Adrenal gland (tissue), 12 donors: ENCODE data around the gene DIAPH2. TPM values are rescaled to one million over a fixed set of nuclear protein-coding genes. Genes with fewer than 3 reads are reported as not detected.

Experiments used
- DNase-seq, 7 donors: peaks; one replicate each; pipeline ENCODE4 v3.0.0-alpha.2; 2019 to 2020
- H3K27ac ChIP-seq, 5 donors: fragments of 200-600 bp; sonication (generic) in 4 of 5; 1 replicate in 3 of 5; 2 replicates in 2 of 5; pipeline versions ENCODE4 v1.5.1 to v1.8.0; 2016 to 2020; ENCODE audit warnings: mild to moderate bottlenecking in 1 of 5
- H3K27me3 ChIP-seq: fragments of 200-600 bp; 2 replicates; pipeline ENCODE4 v1.8.0; 2021
- H3K36me3 ChIP-seq, 2 donors: fragments of 200-600 bp; replicated peaks in 1 of 2; 1 replicate in 1 of 2; 2 replicates in 1 of 2; pipeline versions ENCODE4 v1.5.1 to v1.8.0; 2018 to 2022
- H3K4me1 ChIP-seq, 2 donors: fragments of 200-600 bp; replicated peaks in 1 of 2; 1 replicate in 1 of 2; 2 replicates in 1 of 2; pipeline versions ENCODE4 v1.5.1 to v1.8.0; 2018 to 2021
- H3K4me3 ChIP-seq, 4 donors: fragments of 200-600 bp; sonication (generic) in 3 of 4; one replicate each; pipeline ENCODE4 v1.5.1; 2016 to 2018
- H3K9me3 ChIP-seq, 3 donors: fragments of 200-600 bp; sonication (generic) in 1 of 3; replicated peaks in 1 of 3; 1 replicate in 2 of 3; 2 replicates in 1 of 3; pipeline versions ENCODE4 v1.5.1 to v1.8.0; 2016 to 2021
- CTCF ChIP-seq, 6 experiments: fragments of 450-650 bp in 4 of 6; fragments of 200-600 bp in 2 of 6; sonication (generic) in 1 of 6; IDR thresholded peaks; 1 replicate in 5 of 6; 2 replicates in 1 of 6; pipeline versions ENCODE4 v1.5.1 to v1.8.0; 2016 to 2021; ENCODE audit warnings: antibody characterized with exemption in 6 of 6, mild to moderate bottlenecking in 2 of 6, moderate library complexity in 1 of 6
- POLR2A ChIP-seq, 2 donors: fragments of 450-650 bp; IDR thresholded peaks; one replicate each; pipeline ENCODE4 v1.6.1; 2017; ENCODE audit warnings: antibody characterized with exemption in 2 of 2, mild to moderate bottlenecking in 2 of 2, moderate library complexity in 1 of 2
- WGBS, 4 donors: extraction: QIAGEN DNeasy Blood & Tissue Kit in 2 of 4; methylation state at CpG; one replicate each; pipeline versions ENCODE4 v1.1.5 to v1.1.7; 2013 to 2017; 5-methylcytosine and 5-hydroxymethylcytosine counted together
- intact Hi-C, 2 donors: fragments of 100-400 bp; cut with DNase I; formaldehyde crosslinking; loops; one replicate each; pipeline versions ENCODE4 v1.14.1 to v1.15.0; 2022 to 2023
- polyA plus RNA-seq, 3 donors: library from polyadenylated mRNA; stranded (reverse); fragments of 200-250 nt in 2 of 3; fragments of 350-450 nt in 1 of 3; fragmentation: Illumina TruSeq in 1 of 3; extraction: RNeasy Lipid Tissue Mini Kit (QIAGEN cat#74804) in 1 of 3; gene quantifications; one replicate each; pipeline ENCODE4 v1.2.3, GENCODE V29; 2013 to 2014
- total RNA-seq, 9 donors: library from RNA; depleted of rRNA in 4 of 9; stranded (reverse); fragments of >200 nt in 4 of 9; fragments of 120-200 nt in 1 of 9; fragmentation: NEBNext Ultra II Directional in 1 of 9; extraction: Animal tissue kit (Norgen Biotek cat#: 25700) in 1 of 9; gene quantifications; one replicate each; pipeline versions ENCODE4 v1.1.0 to v1.2.4, GENCODE V29; 2013 to 2023
- donor health status: healthy with polysubstance abuse.
- donor health status: Bipolar disorder and iron deficiency.
- donor health status: DM: yes; HTN: yes; CAD: no.
- donor health status: DM: no; HTN: no; CAD: no.
- donor health status: DM: no; HTN: no; CAD: no.
- donor health status: DM: yes; HTN: yes; CAD: no.

DIAPH2 gene
- total and polyA plus RNA-seq, 12 donors: 3.2 to 33.3 (median 12.3) TPM

- Histone ChIP-seq H3K4me3 (no peak overlapping the region), H3K27ac (no peak overlapping the region), H3K27me3 (no peaks in the 10 kb centered on the region), H3K9me3 (no peaks in the 10 kb centered on the region), H3K4me1 (no peaks in the 10 kb centered on the region), H3K36me3 (no peaks in the 10 kb centered on the region)
- intact Hi-C loops: no loop called here
- TF ChIP-seq CTCF (IDR thresholded peaks at IDR 0.05) (no peak), POLR2A (IDR thresholded peaks at IDR 0.05) (no peak)
- WGBS, 4 donors: 76 to 99% (median 87%) methylated on average over 5 of the region's 5 CpGs
- DNase-seq: no peak
Measured at GRCh38 chrX:97447306-97447705, 762.7 kb downstream of the DIAPH2 start.

GRCh38 chrX:97452283-97452682 lies 767.6 kb downstream of the DIAPH2 start:
- TF ChIP-seq CTCF (IDR thresholded peaks at IDR 0.05) (no peak), POLR2A (IDR thresholded peaks at IDR 0.05) (no peak)
- H3K4me3 ChIP-seq: no peak overlapping the region
- DNase-seq: no peak

GRCh38 chrX:97461763-97462162 lies 777.1 kb downstream of the DIAPH2 start:
- H3K4me1 ChIP-seq: no peaks in the 10 kb centered on the region
- peak in 1 of 6 experiments; percentile 9 for TF ChIP-seq CTCF (IDR thresholded peaks at IDR 0.05)
- TF ChIP-seq POLR2A (IDR thresholded peaks at IDR 0.05): no peak
- no peaks in the 10 kb centered on the region for H3K36me3 ChIP-seq
- no peak overlapping the region for H3K4me3 ChIP-seq
- no peak overlapping the region for H3K27ac ChIP-seq
- intact Hi-C loops: no loop called here
- no peaks in the 10 kb centered on the region for H3K9me3 ChIP-seq
- 95 to 100% (median 98%) methylated on average over 1 of the region's 1 CpG for WGBS, 4 donors
- no peak for DNase-seq
- no peaks in the 10 kb centered on the region for H3K27me3 ChIP-seq

More at GRCh38 chrX:97452283-97452682, 767.6 kb downstream of the DIAPH2 start:
- Histone ChIP-seq H3K27ac (no peak overlapping the region), H3K9me3 (no peaks in the 10 kb centered on the region), H3K4me1 (no peaks in the 10 kb centered on the region), H3K36me3 (no peaks in the 10 kb centered on the region), H3K27me3 (no peaks in the 10 kb centered on the region)
- intact Hi-C loops: no loop called here

- WGBS, 4 donors: 88 to 96% (median 91%) methylated on average over 5 to 6 of the region's 6 CpGs
- H3K9me3 ChIP-seq: no peaks in the 10 kb centered on the region
- intact Hi-C loops: no loop called here
Measured at GRCh38 chrX:97471071-97471470, 786.4 kb downstream of the DIAPH2 start.

More at GRCh38 chrX:97471071-97471470, 786.4 kb downstream of the DIAPH2 start:
- Histone ChIP-seq H3K4me3 (no peak overlapping the region), H3K36me3 (no peaks in the 10 kb centered on the region), H3K27me3 (no peaks in the 10 kb centered on the region), H3K4me1 (no peaks in the 10 kb centered on the region), H3K27ac (no peak overlapping the region)
- TF ChIP-seq POLR2A (IDR thresholded peaks at IDR 0.05): no peak
- TF ChIP-seq CTCF (IDR thresholded peaks at IDR 0.05): no peak
- no peak for DNase-seq
